ENCODE data around the gene DMGDH.

DNA sequence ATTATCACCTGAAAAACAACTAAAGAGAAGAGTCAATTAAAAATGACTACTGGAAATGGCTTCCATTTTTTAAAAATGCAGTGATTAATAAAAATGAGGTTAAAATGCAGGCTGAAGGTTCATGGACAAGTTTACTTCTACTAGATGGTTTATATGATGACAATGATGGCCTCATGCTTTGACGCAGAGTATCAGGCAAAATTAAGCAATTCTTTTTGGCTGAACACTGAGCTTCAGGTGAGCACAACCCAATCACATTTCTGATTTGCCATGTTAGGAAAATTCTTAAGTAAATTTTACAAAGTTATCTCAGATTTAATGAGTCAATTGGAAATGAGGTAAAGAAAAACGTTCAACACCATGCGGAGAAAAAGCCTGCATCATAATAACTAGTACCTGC, 22.3 kb downstream of the DMGDH start:
- TF ChIP-seq, protein P1, sequence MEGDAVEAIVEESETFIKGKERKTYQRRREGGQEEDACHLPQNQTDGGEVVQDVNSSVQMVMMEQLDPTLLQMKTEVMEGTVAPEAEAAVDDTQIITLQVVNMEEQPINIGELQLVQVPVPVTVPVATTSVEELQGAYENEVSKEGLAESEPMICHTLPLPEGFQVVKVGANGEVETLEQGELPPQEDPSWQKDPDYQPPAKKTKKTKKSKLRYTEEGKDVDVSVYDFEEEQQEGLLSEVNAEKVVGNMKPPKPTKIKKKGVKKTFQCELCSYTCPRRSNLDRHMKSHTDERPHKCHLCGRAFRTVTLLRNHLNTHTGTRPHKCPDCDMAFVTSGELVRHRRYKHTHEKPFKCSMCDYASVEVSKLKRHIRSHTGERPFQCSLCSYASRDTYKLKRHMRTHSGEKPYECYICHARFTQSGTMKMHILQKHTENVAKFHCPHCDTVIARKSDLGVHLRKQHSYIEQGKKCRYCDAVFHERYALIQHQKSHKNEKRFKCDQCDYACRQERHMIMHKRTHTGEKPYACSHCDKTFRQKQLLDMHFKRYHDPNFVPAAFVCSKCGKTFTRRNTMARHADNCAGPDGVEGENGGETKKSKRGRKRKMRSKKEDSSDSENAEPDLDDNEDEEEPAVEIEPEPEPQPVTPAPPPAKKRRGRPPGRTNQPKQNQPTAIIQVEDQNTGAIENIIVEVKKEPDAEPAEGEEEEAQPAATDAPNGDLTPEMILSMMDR (IDR thresholded peaks at IDR 0.05), result no peak
- no peak for TF ChIP-seq POLR2A (IDR thresholded peaks at IDR 0.05)

Data from right lobe of liver (tissue), 4 donors.